ENCODE data around the gene ITSN1.
"Not testable (repeated sequence)": the region's sequence is repeated elsewhere in the genome, so short reads cannot be mapped to it uniquely, and the experiment has no call there.

The ITSN1 gene

DNA sequence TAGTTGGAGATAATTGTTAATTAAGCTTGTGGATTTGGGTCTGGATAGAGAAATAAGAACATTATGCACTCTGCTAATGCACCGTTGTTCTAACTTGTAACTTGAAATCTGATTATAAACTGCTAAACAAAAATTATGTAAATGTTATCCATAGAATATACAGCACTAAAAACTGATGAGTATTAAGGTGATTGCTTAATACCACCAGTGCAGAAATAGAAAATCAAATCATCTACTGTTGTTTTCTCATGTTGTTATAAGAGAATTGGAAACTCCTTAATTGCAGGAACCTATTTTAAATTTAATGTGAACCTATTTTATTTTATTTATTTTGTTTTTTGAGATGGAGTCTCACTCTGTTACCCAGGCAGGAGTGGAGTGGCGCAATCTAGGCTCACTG is 125.7 kb downstream of the ITSN1 start:
- Mint-ChIP-seq H3K36me3 (peaks cover 2% of the 10 kb centered on the region), H3K27me3 (peaks cover 11% of the 10 kb centered on the region), H3K4me3 (no peak overlapping the region), H3K9me3 (peaks cover 5% of the 10 kb centered on the region), H3K4me1 (no peaks in the 10 kb centered on the region), H3K27ac (no peak overlapping the region)
- no peak for DNase-seq (ENCODE audit: low spot score in 2 of 2)
- ATAC-seq (ENCODE audit: low read depth): no peak

DNA sequence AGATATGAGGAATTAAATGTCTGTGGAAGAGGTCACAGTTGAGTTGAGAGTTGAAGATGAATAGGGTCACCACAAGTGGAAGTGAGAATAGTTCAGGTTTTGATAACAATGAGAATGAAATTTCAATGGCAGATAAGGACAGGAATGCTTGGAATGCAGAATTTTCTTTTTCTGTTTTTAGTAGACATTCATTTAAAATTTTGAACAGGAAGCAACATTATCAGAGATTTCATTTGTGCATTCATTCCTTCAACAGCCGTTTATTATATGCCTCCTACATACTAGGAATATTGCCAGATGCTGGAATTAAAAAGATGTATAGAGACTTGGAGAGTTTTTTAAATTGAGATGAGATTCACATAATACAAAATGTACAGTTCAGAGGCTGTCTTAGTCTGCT is 126.8 kb downstream of the ITSN1 start:
- DNase-seq (ENCODE audit: low spot score in 2 of 2) (no peak), ATAC-seq (ENCODE audit: low read depth) (no peak)
- H3K4me3 Mint-ChIP-seq: no peak overlapping the region
- H3K4me1 Mint-ChIP-seq: no peaks in the 10 kb centered on the region
- peaks cover 5% of the 10 kb centered on the region for H3K27me3 Mint-ChIP-seq
- no peak overlapping the region for H3K27ac Mint-ChIP-seq
- peaks cover 5% of the 10 kb centered on the region for H3K9me3 Mint-ChIP-seq
- H3K36me3 Mint-ChIP-seq: peaks cover 2% of the 10 kb centered on the region

DNA sequence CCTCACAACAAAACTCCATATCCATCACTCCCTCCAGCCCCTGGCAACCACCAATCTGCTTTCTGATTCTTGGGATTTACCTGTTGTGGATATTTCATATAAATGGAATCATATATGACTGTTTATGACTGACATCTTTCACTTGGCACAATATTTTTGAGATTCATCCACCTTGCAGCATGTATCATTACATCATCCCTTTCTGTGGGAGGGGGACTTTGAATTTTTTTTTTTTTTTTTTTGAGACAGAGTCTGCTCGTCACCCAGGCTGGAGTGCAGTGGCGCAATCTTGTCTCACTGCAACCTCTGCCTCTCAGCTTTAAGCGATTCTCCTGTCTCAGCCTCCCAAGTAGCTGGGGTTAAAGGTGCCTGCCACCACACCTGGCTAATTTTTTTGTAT is 128.2 kb downstream of the ITSN1 start:
- ATAC-seq (ENCODE audit: low read depth): no peak
- H3K27me3 Mint-ChIP-seq: peaks cover 5% of the 10 kb centered on the region

DNA sequence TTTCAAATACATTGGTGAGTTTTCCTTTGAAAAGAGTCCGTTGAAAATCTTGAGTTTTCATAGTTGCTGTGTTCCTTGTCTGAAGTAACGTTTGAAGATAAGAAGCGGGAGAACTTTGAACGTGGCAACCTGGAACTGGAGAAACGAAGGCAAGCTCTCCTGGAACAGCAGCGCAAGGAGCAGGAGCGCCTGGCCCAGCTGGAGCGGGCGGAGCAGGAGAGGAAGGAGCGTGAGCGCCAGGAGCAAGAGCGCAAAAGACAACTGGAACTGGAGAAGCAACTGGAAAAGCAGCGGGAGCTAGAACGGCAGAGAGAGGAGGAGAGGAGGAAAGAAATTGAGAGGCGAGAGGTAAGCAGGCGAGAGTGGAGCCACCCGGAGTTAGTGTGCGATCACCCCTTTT is 129.7 kb downstream of the ITSN1 start:
- Mint-ChIP-seq H3K9me3 (peaks cover 5% of the 10 kb centered on the region), H3K27ac (no peak overlapping the region), H3K4me1 (no peaks in the 10 kb centered on the region), H3K36me3 (peaks cover 2% of the 10 kb centered on the region), H3K4me3 (no peak overlapping the region), H3K27me3 (peaks cover 5% of the 10 kb centered on the region)
- ATAC-seq (ENCODE audit: low read depth) (no peak), DNase-seq (ENCODE audit: low spot score in 2 of 2) (no peak)

More for the DNA sequence above, 128.2 kb downstream of the ITSN1 start:
- Mint-ChIP-seq H3K36me3 (peaks cover 2% of the 10 kb centered on the region), H3K4me3 (no peak overlapping the region), H3K4me1 (no peaks in the 10 kb centered on the region), H3K27ac (no peak overlapping the region), H3K9me3 (peaks cover 5% of the 10 kb centered on the region)
- DNase-seq (ENCODE audit: low spot score in 2 of 2): no peak

DNA sequence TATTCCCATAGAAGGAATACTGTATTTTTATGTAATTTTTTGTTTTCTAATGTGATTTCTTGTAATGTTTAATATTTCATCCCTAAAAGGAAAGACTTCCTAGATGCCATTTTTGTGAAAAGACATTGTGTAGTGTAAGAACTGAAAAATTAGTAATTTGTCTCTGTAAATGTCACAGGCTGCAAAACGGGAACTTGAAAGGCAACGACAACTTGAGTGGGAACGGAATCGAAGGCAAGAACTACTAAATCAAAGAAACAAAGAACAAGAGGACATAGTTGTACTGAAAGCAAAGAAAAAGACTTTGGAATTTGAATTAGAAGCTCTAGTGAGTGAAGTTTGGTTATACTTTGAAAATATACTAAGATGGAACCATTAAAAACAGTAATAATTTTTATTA is 132.2 kb downstream of the ITSN1 start:
- no peaks in the 10 kb centered on the region for H3K4me1 Mint-ChIP-seq
- H3K27ac Mint-ChIP-seq: no peak overlapping the region
- peaks cover 5% of the 10 kb centered on the region for H3K27me3 Mint-ChIP-seq
- no peak for ATAC-seq (ENCODE audit: low read depth)
- peaks cover 4% of the 10 kb centered on the region for H3K36me3 Mint-ChIP-seq
- no peak for DNase-seq (ENCODE audit: low spot score in 2 of 2)
- H3K9me3 Mint-ChIP-seq: peaks cover 9% of the 10 kb centered on the region
- H3K4me3 Mint-ChIP-seq: no peak overlapping the region

DNA sequence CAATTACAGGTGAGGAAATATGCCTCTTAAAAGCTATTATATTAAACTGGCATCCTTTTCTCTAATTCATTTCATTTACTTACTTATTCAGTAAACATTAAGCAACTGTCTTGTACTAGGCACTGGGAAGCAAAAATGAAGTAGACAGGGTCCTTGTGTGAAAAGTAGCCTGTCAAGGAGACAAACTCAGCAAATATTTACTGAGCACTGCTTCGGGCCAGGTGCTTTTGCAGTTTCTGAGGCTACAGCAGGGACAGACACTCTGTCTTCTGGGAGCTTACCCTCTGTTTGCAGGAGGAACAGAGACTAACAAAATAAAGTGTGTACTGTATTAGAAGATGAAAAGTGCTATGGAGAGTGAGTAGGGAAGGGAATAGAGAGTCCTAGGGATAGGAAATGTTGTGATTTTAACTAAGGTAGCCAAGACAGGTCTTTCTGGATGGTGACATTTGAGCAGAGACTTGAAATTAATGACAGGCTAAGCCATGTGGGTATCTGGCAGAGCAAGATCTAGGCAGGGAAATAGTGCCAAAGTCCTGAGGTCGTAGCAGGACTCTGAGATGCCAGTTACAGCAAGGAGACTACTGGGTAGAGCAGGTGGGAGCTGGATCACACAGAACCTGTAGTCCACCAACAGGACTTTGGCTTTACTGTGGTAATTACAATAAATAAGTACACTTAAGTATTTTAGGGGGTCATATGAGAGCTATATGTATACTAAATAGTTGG is 133.0 kb downstream of the ITSN1 start:
- DNase-seq (ENCODE audit: low spot score in 2 of 2) (no peak), ATAC-seq (ENCODE audit: low read depth) (no peak)
- Mint-ChIP-seq H3K9me3 (peaks cover 9% of the 10 kb centered on the region), H3K4me3 (no peak overlapping the region), H3K36me3 (peaks cover 4% of the 10 kb centered on the region), H3K27me3 (peaks cover 5% of the 10 kb centered on the region), H3K27ac (no peak overlapping the region), H3K4me1 (no peaks in the 10 kb centered on the region)

DNA sequence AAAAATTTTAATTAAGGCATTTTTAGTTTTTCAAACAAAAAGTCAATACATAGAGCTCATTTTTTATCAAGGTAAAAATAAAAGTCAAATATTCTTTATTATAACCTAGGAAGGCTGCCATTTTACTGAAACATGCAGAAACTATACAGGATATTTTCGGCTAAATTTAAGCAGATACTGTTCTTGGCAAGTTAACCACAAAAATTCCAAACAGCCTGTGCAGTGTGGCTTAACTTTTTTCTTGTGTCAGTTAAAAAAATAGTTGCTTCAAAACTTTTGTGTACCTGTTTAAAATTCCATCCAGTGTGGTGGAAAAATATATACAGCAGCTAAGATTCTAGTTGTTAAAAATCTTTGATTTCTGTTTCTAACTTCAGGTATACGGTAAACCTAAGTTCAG is 138.3 kb downstream of the ITSN1 start:
- no peak overlapping the region for H3K4me3 Mint-ChIP-seq
- no peak for DNase-seq (ENCODE audit: low spot score in 2 of 2)
- peaks cover 2% of the 10 kb centered on the region for H3K36me3 Mint-ChIP-seq
- H3K27ac Mint-ChIP-seq: no peak overlapping the region
- H3K9me3 Mint-ChIP-seq: peaks cover 4% of the 10 kb centered on the region
- ATAC-seq (ENCODE audit: low read depth): no peak
- H3K4me1 Mint-ChIP-seq: no peaks in the 10 kb centered on the region
- H3K27me3 Mint-ChIP-seq: no peaks in the 10 kb centered on the region

DNA sequence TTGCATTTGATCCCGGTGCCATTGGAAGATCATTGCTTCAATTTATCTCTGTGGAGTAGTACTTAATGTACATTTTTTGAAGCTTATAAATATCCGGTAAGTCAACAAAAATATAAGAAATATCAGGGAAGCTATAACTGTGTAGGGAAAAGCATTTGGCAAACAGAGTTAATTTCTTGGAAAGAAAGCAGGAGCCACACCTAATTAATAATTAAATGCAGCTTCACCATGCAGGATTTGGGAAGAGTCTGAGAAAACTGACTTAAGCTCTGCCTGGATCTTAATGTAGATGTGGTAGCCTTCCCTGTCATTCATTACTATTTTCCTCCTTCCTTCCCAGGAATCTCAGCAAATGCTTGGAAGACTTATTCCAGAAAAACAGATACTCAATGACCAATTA is 138.8 kb downstream of the ITSN1 start:
- Mint-ChIP-seq H3K27me3 (no peaks in the 10 kb centered on the region), H3K27ac (no peak overlapping the region), H3K4me3 (no peak overlapping the region), H3K36me3 (peaks cover 2% of the 10 kb centered on the region), H3K4me1 (no peaks in the 10 kb centered on the region), H3K9me3 (peaks cover 4% of the 10 kb centered on the region)
- no peak for DNase-seq (ENCODE audit: low spot score in 2 of 2)
- no peak for ATAC-seq (ENCODE audit: low read depth)

DNA sequence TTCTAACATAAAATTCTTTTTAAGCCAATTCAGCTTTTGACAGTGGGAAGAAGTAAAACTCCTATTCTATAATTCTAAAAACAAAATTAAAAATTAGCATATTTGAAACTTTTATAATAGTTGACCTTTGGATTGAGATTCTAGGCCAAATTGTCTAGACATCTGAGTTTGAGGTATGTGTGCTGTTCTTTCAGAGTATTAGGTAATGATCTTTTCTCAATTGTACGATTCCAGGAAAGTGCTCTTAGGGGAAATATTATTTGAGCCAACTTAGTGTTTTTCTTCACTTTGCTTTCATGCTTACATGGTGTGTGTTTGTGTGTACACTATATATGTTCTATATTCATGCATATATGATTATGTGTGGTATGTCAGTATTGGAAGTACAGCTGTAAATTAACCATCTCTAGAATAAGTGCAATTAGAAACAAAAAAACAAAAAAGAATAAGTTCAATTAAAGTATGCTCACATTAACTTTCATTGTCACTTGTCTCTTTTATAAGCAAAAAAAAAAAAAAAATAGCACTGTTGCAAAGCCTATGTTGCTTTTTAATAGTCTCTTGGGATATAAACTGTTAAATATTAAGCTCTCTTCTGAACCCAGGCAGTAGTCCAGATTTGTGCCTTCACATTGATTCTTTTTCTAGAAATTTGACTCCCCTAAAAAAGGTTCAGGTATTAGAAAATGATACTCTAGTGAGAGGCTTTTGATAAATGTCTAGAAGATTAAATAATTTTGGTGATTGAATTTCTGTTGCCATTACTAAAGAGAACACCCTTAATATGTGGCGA is 141.1 kb downstream of the ITSN1 start:
- no peak for DNase-seq (ENCODE audit: low spot score in 2 of 2)
- Mint-ChIP-seq H3K36me3 (peaks cover 2% of the 10 kb centered on the region), H3K4me3 (no peak overlapping the region), H3K27ac (no peak overlapping the region), H3K4me1 (no peaks in the 10 kb centered on the region), H3K9me3 (peaks cover 4% of the 10 kb centered on the region), H3K27me3 (peaks cover 4% of the 10 kb centered on the region)
- no peak for ATAC-seq (ENCODE audit: low read depth)

DNA sequence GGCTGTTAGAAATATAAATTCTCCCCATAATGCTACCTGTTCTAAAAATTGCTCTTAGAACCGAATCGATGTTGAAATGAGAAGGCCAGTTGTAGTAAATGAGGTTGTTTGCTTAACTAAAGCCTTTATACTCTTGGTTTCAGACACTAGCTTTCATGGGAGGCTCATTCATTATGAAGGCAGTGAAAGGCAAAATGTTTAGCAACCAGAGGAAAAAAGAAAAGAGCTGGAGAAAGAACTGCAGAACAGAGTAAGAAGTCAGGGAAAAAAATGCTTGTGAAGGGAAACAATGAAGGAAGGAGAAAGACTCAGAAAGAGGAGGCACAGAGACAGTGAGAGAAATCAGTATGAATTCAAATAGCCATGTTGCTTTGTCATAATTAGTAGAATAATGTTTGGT is 145.1 kb downstream of the ITSN1 start:
- Mint-ChIP-seq H3K27ac (no peak overlapping the region), H3K27me3 (peaks cover 6% of the 10 kb centered on the region), H3K36me3 (no peaks in the 10 kb centered on the region), H3K4me3 (no peak overlapping the region), H3K9me3 (no peaks in the 10 kb centered on the region), H3K4me1 (no peaks in the 10 kb centered on the region)
- ATAC-seq (ENCODE audit: low read depth) (no peak), DNase-seq (ENCODE audit: low spot score in 2 of 2) (no peak)

DNA sequence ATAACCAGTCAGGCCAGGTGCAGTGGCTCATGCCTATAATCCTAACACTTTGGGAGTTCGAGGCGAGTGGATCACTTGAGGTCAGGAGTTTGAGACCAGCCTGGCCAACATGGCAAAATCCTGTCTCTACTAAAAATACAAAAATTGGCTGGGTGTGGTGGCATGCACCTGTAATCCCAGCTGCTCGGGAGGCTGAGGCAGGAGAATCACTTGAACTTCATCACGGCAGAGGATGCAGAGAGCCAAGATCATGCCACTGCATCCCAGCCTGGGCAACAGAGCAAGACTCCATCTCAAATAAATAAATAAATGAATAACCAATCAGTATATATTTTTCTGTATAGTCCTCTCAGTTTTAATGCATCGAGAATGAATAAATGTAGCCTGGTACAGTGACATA is 146.1 kb downstream of the ITSN1 start:
- H3K36me3 Mint-ChIP-seq; H3K4me3 Mint-ChIP-seq; H3K9me3 Mint-ChIP-seq; H3K27me3 Mint-ChIP-seq; DNase-seq (ENCODE audit: low spot score in 2 of 2); H3K4me1 Mint-ChIP-seq; H3K27ac Mint-ChIP-seq; ATAC-seq (ENCODE audit: low read depth): not testable (repeated sequence)

DNA sequence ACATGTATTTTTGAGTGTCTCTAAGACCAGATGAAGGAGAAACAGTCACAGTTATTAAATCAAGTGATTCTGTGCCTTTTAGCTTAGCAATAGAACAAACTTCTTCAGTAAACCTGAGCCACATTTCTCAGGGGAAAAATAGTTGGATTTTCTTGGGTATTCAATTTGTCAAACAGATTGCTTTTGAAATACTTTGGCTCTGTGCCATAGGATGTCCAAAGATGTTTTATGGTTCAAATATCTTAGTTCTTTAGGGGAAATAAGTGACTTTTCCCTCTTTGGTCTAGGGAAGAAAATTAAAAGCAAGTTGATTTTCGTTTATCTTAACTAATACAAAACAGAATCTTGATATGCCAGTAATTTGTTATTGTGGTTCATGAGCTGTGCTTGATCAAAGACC is 147.4 kb downstream of the ITSN1 start:
- Mint-ChIP-seq H3K27me3 (peaks cover 11% of the 10 kb centered on the region), H3K4me1 (no peaks in the 10 kb centered on the region), H3K4me3 (no peak overlapping the region), H3K27ac (no peak overlapping the region), H3K36me3 (no peaks in the 10 kb centered on the region), H3K9me3 (no peaks in the 10 kb centered on the region)
- no peak for DNase-seq (ENCODE audit: low spot score in 2 of 2)
- no peak for ATAC-seq (ENCODE audit: low read depth)

DNA sequence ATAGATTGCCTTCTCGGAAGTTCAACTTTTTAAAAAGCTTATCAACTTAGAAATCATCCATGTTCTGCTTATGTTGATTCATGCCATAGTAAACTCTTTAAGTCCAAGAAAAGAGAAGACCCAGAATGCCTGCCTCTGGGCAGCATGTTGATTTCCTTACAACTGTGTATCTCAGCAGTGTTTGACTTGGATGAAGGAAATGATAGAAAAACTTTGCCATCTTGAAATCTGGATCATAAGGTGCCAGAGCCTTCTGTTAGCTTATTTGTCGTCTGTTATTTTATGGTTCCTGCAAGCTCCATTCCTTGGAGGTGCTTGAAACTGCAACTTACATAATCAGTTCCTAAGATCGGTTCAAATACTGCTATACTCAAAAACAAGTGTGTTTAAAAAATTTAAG is 148.8 kb downstream of the ITSN1 start:
- H3K27me3 Mint-ChIP-seq: peaks cover 11% of the 10 kb centered on the region
- H3K9me3 Mint-ChIP-seq: no peaks in the 10 kb centered on the region
- ATAC-seq (ENCODE audit: low read depth): no peak
- H3K36me3 Mint-ChIP-seq: no peaks in the 10 kb centered on the region
- no peak overlapping the region for H3K27ac Mint-ChIP-seq
- H3K4me1 Mint-ChIP-seq: no peaks in the 10 kb centered on the region
- no peak for DNase-seq (ENCODE audit: low spot score in 2 of 2)
- H3K4me3 Mint-ChIP-seq: no peak overlapping the region

DNA sequence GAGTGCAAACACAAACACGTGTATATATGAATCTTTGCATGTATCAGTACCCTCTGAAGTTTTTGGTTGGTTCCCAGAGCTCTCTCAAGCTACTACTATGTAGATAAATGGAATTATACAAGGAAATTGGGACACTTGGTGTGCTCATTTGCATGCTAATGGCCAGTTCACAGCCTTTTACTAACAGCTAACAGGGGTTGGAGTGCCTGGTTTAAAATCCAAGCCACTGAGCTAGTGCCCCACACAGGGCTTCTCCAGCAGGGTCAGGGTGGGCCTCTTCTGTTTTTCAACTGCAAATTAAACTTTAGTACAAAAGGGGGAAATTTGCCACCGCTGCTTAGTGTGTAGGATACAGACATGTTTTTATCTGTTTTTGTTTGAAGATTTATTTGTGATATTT is 152.3 kb downstream of the ITSN1 start:
- Mint-ChIP-seq H3K4me3 (no peak overlapping the region), H3K27me3 (peaks cover 8% of the 10 kb centered on the region), H3K27ac (no peak overlapping the region), H3K36me3 (no peaks in the 10 kb centered on the region), H3K9me3 (no peaks in the 10 kb centered on the region), H3K4me1 (no peaks in the 10 kb centered on the region)
- ATAC-seq (ENCODE audit: low read depth) (no peak), DNase-seq (ENCODE audit: low spot score in 2 of 2) (no peak)

DNA sequence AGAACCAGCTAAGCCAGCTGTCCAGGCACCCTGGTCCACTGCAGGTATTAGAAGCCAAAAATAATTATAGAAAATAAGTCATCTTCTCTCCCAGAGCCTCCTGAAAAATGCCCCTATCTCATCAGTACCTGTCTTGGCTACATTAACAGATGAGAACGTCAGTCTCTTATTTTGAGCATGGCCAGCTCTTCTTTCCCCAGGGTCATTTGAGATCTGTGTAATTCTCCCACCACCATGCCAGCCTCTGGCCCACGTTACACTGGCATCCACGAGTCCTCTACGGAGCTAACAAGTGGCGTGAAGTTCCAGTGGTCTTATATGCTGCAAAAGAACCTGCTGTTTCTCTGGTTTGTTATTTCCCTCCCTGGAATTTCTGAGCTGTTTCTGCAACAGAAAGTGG is 155.3 kb downstream of the ITSN1 start:
- Mint-ChIP-seq H3K4me3 (no peak overlapping the region), H3K27me3 (peaks cover 6% of the 10 kb centered on the region), H3K36me3 (no peaks in the 10 kb centered on the region), H3K4me1 (no peaks in the 10 kb centered on the region), H3K27ac (no peak overlapping the region), H3K9me3 (no peaks in the 10 kb centered on the region)
- DNase-seq (ENCODE audit: low spot score in 2 of 2) (no peak), ATAC-seq (ENCODE audit: low read depth) (no peak)
